Right lobe of liver (tissue), 6 donors: ENCODE results near the gene LAMC2. TPM values are rescaled to one million over a fixed set of nuclear protein-coding genes. Genes with fewer than 3 reads are reported as not detected.

Source experiments
- ATAC-seq, 4 donors: fragments of 200-7000 bp; cut with Tn5 transposase; one replicate each; pipeline ENCODE4 v1.9.1; 2020; ENCODE audit warnings: mild to moderate bottlenecking in 4 of 4, moderate library complexity in 4 of 4
- DNase-seq, 3 donors: peaks; one replicate each; pipeline ENCODE4 v3.0.0-alpha.2; 2020
- H3K27ac ChIP-seq, 3 donors: fragments of 200-600 bp; one replicate each; pipeline ENCODE4 v1.8.0; 2022
- H3K27me3 ChIP-seq, 2 donors: fragments of 200-600 bp; one replicate each; pipeline ENCODE4 v1.8.0; 2022
- H3K36me3 ChIP-seq, 4 donors: fragments of 200-600 bp; sonication (generic) in 1 of 4; one replicate each; pipeline versions ENCODE4 v1.5.1 to v1.8.0; 2017 to 2022; ENCODE audit warnings: control low read depth in 1 of 4
- H3K4me1 ChIP-seq, 4 donors: fragments of 200-600 bp; sonication (generic) in 1 of 4; one replicate each; pipeline versions ENCODE4 v1.5.1 to v1.8.0; 2017 to 2022; ENCODE audit warnings: control low read depth in 1 of 4
- H3K4me3 ChIP-seq, 3 donors: fragments of 200-600 bp; one replicate each; pipeline ENCODE4 v1.8.0; 2022
- H3K9me3 ChIP-seq, 4 donors: fragments of 200-600 bp; sonication (generic) in 1 of 4; one replicate each; pipeline versions ENCODE4 v1.5.1 to v1.8.0; 2017 to 2022; ENCODE audit warnings: control low read depth in 1 of 4
- CTCF ChIP-seq, 4 donors: fragments of 200-600 bp in 3 of 4; fragments of 450-650 bp in 1 of 4; IDR thresholded peaks; one replicate each; pipeline versions ENCODE4 v1.5.1 to v1.8.0; 2016 to 2022; ENCODE audit warnings: antibody characterized with exemption in 4 of 4, mild to moderate bottlenecking in 2 of 4
- POLR2A ChIP-seq: fragments of 450-650 bp; IDR thresholded peaks from one replicate; pipeline ENCODE4 v1.6.1; 2017; ENCODE audit warnings: antibody characterized with exemption, mild to moderate bottlenecking
- WGBS: methylation state at CpG from one replicate; pipeline ENCODE4 v1.1.6; 2018; ENCODE audit warnings: low coverage, low lambda C conversion rate; ENCODE audit not compliant: insufficient coverage; ENCODE audit errors: missing lambda C conversion rate; 5-methylcytosine and 5-hydroxymethylcytosine counted together
- intact Hi-C, 2 donors: fragments of 100-400 bp; cut with DNase I; formaldehyde crosslinking; loops; one replicate each; pipeline versions ENCODE4 v1.11.2 to v1.14.1; 2022
- total RNA-seq, 6 experiments: library from RNA; depleted of rRNA in 2 of 6; stranded (reverse); fragments of >200 nt in 2 of 6; fragmentation: NEBNext Ultra II Directional in 3 of 6; extraction: Animal tissue kit (Norgen Biotek cat#: 25700) in 3 of 6; gene quantifications; one replicate each; pipeline versions ENCODE4 v1.1.0 to v1.2.4, GENCODE V29; 2016 to 2023
- donor health status: DM: no; HTN: yes; CAD: no.
- donor health status: DM: no; HTN: no; CAD: no.
- donor health status: DM: no; HTN: no; CAD: no.
- donor health status: DM: no; HTN: yes; CAD: no.
- donor health status: DM: no; HTN: yes; CAD: no.

The LAMC2 gene
- total RNA-seq, 6 experiments from 2014 or later, result 0.17 to 1.5 (median 0.49) TPM

- no peak overlapping the region for H3K4me3 ChIP-seq
- no peak for ATAC-seq
- intact Hi-C loops, result no loop called here
- no peaks in the 10 kb centered on the region for H3K36me3 ChIP-seq
- H3K27me3 ChIP-seq, result no peaks in the 10 kb centered on the region
- no peaks in the 10 kb centered on the region for H3K9me3 ChIP-seq
- H3K4me1 ChIP-seq, result no peaks in the 10 kb centered on the region
- no peak for DNase-seq
- no peak for TF ChIP-seq CTCF (IDR thresholded peaks at IDR 0.05)
- TF ChIP-seq POLR2A, result no peak
- WGBS, result 52% methylated on average over 3 of the region's 3 CpGs
- no peak overlapping the region for H3K27ac ChIP-seq
Observed at GRCh38 chr1:183168308-183168707, 17.8 kb upstream of the LAMC2 start.

- H3K27ac ChIP-seq, result no peak overlapping the region
- H3K36me3 ChIP-seq, result no peaks in the 10 kb centered on the region
- no peaks in the 10 kb centered on the region for H3K4me1 ChIP-seq
- WGBS, result 75% methylated on average over 2 of the region's 2 CpGs
- H3K9me3 ChIP-seq, result no peaks in the 10 kb centered on the region
- TF ChIP-seq POLR2A, result no peak
- no peak for TF ChIP-seq CTCF (IDR thresholded peaks at IDR 0.05)
- H3K4me3 ChIP-seq, result no peak overlapping the region
- ATAC-seq (no peak), DNase-seq (no peak)
- no peaks in the 10 kb centered on the region for H3K27me3 ChIP-seq
- intact Hi-C loops, result no loop called here
Observed at GRCh38 chr1:183173828-183174227, 12.2 kb upstream of the LAMC2 start.

GRCh38 chr1:183175631-183176030 is 10.4 kb upstream of the LAMC2 start:
- Histone ChIP-seq H3K27me3 (no peaks in the 10 kb centered on the region), H3K4me3 (no peak overlapping the region), H3K9me3 (no peaks in the 10 kb centered on the region), H3K36me3 (no peaks in the 10 kb centered on the region), H3K4me1 (no peaks in the 10 kb centered on the region), H3K27ac (no peak overlapping the region)
- DNase-seq, result no peak
- intact Hi-C loops, result no loop called here
- WGBS, result 83% methylated on average over 1 of the region's 1 CpG
- ATAC-seq, result no peak
- TF ChIP-seq CTCF (IDR thresholded peaks at IDR 0.05), result no peak
- no peak for TF ChIP-seq POLR2A

- Histone ChIP-seq H3K27me3 (no peaks in the 10 kb centered on the region), H3K9me3 (no peaks in the 10 kb centered on the region), H3K4me3 (no peak overlapping the region), H3K36me3 (no peaks in the 10 kb centered on the region), H3K27ac (no peak overlapping the region), H3K4me1 (no peaks in the 10 kb centered on the region)
- intact Hi-C loops, result no loop called here
- TF ChIP-seq CTCF (IDR thresholded peaks at IDR 0.05) (no peak), POLR2A (no peak)
- no peak for ATAC-seq
- no peak for DNase-seq
- 61% methylated on average over 7 of the region's 7 CpGs for WGBS
Observed at GRCh38 chr1:183178545-183178944, 7.5 kb upstream of the LAMC2 start.

GRCh38 chr1:183179033-183179432 is 7.0 kb upstream of the LAMC2 start:
- no peaks in the 10 kb centered on the region for H3K9me3 ChIP-seq
- DNase-seq (no peak), ATAC-seq (no peak)
- H3K27ac ChIP-seq, result no peak overlapping the region
- no peaks in the 10 kb centered on the region for H3K4me1 ChIP-seq
- no peaks in the 10 kb centered on the region for H3K36me3 ChIP-seq
- TF ChIP-seq CTCF (IDR thresholded peaks at IDR 0.05) (no peak), POLR2A (no peak)
- no peak overlapping the region for H3K4me3 ChIP-seq
- intact Hi-C loops, result no loop called here
- 82% methylated on average over 2 of the region's 2 CpGs for WGBS
- no peaks in the 10 kb centered on the region for H3K27me3 ChIP-seq
